ENCODE measurements around the gene LILRA2.
"Not testable (repeated sequence)": the region's sequence is repeated elsewhere in the genome, so short reads cannot be mapped to it uniquely, and the experiment has no call there.

The LILRA2 gene

GRCh38 chr19:54594737-54595136 lies 21.1 kb downstream of the LILRA2 start:
- H3K79me2 ChIP-seq (ENCODE audit: insufficient read depth, low read length) = no peaks in the 10 kb centered on the region
- peaks cover 6% of the 10 kb centered on the region for H3K9me3 ChIP-seq (ENCODE audit: insufficient read depth, low read length, severe bottlenecking)
- TF ChIP-seq, protein P1, sequence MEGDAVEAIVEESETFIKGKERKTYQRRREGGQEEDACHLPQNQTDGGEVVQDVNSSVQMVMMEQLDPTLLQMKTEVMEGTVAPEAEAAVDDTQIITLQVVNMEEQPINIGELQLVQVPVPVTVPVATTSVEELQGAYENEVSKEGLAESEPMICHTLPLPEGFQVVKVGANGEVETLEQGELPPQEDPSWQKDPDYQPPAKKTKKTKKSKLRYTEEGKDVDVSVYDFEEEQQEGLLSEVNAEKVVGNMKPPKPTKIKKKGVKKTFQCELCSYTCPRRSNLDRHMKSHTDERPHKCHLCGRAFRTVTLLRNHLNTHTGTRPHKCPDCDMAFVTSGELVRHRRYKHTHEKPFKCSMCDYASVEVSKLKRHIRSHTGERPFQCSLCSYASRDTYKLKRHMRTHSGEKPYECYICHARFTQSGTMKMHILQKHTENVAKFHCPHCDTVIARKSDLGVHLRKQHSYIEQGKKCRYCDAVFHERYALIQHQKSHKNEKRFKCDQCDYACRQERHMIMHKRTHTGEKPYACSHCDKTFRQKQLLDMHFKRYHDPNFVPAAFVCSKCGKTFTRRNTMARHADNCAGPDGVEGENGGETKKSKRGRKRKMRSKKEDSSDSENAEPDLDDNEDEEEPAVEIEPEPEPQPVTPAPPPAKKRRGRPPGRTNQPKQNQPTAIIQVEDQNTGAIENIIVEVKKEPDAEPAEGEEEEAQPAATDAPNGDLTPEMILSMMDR (IDR thresholded peaks at IDR 0.05; ENCODE audit: borderline replicate concordance, extremely low read depth, low read length, poor library complexity, severe bottlenecking) = no peak
- H3K27ac ChIP-seq (ENCODE audit: low read length) = no peak overlapping the region
- ATAC-seq (ENCODE audit: insufficient read depth, low read depth) (no peak), DNase-seq (no peak)
- no peaks in the 10 kb centered on the region; the same call in 1 of the 2 replicates for H4K20me1 ChIP-seq (ENCODE audit: insufficient read depth, low read length)
- peaks cover 13% of the 10 kb centered on the region for H3K27me3 ChIP-seq (ENCODE audit: insufficient read depth, low read length, poor library complexity)
- no peaks in the 10 kb centered on the region for H3K4me1 ChIP-seq (ENCODE audit: insufficient read depth, low read length)
- no peaks in the 10 kb centered on the region for H3K36me3 ChIP-seq (ENCODE audit: insufficient read depth, low read length)
- no peak overlapping the region for H3K4me2 ChIP-seq (ENCODE audit: insufficient read depth, low read length)
- no peak overlapping the region for H3K9ac ChIP-seq (ENCODE audit: low read depth, low read length)
- no peak overlapping the region for H2AFZ ChIP-seq (ENCODE audit: low read depth, low read length)
- no peak overlapping the region for H3K4me3 ChIP-seq (ENCODE audit: low read depth in 1 of 2, low read length in 2 of 2)

GRCh38 chr19:54595680-54596436 lies 22.3 kb downstream of the LILRA2 start:
- not testable (repeated sequence) for H4K20me1 ChIP-seq (ENCODE audit: insufficient read depth, low read length); H3K4me3 ChIP-seq (ENCODE audit: low read depth in 1 of 2, low read length in 2 of 2); DNase-seq; H3K4me1 ChIP-seq (ENCODE audit: insufficient read depth, low read length); H3K27ac ChIP-seq (ENCODE audit: low read length); ATAC-seq (ENCODE audit: insufficient read depth, low read depth); H2AFZ ChIP-seq (ENCODE audit: low read depth, low read length); H3K79me2 ChIP-seq (ENCODE audit: insufficient read depth, low read length); H3K36me3 ChIP-seq (ENCODE audit: insufficient read depth, low read length); H3K4me2 ChIP-seq (ENCODE audit: insufficient read depth, low read length); H3K9ac ChIP-seq (ENCODE audit: low read depth, low read length); H3K9me3 ChIP-seq (ENCODE audit: insufficient read depth, low read length, severe bottlenecking)
- H3K27me3 ChIP-seq (ENCODE audit: insufficient read depth, low read length, poor library complexity) = peaks cover 13% of the 10 kb centered on the region

DNA sequence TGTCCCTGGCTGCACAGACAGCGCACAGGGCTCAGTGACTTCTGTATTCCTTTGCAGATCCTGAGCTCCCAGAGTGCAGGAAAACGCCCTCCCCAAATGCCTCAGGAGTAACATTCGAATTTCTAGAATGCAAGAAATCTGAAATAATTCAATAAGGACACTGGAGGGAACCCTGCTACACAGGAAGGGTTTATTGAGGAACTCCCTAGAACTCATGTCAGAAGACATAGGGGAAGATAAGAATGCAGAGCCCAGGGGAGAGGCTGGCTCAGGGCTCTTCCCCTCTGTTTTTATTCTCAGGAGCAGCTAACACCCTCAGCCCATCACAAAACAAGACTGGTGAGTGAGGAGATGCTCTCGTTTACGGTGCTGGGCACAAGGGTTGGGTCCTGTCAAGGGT lies 26.6 kb downstream of the LILRA2 start:
- H3K79me2 ChIP-seq (ENCODE audit: insufficient read depth, low read length) = no peaks in the 10 kb centered on the region

DNA sequence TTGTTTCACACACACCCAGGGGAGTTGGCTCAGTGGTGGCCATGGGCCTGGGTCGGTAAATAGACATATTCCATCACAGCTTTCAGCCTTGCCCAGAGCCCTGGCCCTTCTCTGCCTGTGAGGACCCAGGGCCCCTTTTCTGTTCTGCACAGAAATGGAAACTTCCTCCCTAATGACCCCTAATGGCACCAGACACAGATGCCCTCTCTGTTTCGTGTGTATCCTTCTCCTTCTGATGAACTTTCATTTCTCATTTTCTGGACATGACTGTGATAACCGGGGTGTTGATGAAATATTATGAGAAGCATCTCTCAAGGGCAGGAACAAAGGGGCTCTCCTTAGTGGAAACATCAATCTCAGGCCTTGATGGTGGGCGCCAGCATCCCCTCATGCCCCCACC lies 32.6 kb downstream of the LILRA2 start:
- Histone ChIP-seq H2AFZ (ENCODE audit: low read depth, low read length) (no peak overlapping the region), H3K4me2 (ENCODE audit: insufficient read depth, low read length) (no peak overlapping the region), H3K27me3 (ENCODE audit: insufficient read depth, low read length, poor library complexity) (peaks cover 2% of the 10 kb centered on the region), H3K27ac (ENCODE audit: low read length) (no peak overlapping the region), H3K9ac (ENCODE audit: low read depth, low read length) (no peak overlapping the region), H3K4me1 (ENCODE audit: insufficient read depth, low read length) (no peaks in the 10 kb centered on the region), H3K36me3 (ENCODE audit: insufficient read depth, low read length) (no peaks in the 10 kb centered on the region), H4K20me1 (ENCODE audit: insufficient read depth, low read length) (no peaks in the 10 kb centered on the region), H3K79me2 (ENCODE audit: insufficient read depth, low read length) (no peaks in the 10 kb centered on the region), H3K4me3 (ENCODE audit: low read depth in 1 of 2, low read length in 2 of 2) (no peak overlapping the region), H3K9me3 (ENCODE audit: insufficient read depth, low read length, severe bottlenecking) (no peaks in the 10 kb centered on the region)
- no peak for ATAC-seq (ENCODE audit: insufficient read depth, low read depth)
- no peak for DNase-seq
- no peak for TF ChIP-seq EZH2 (IDR thresholded peaks at IDR 0.05; ENCODE audit: borderline replicate concordance, low read depth, low read length, severe bottlenecking)
- TF ChIP-seq, protein P1 (IDR thresholded peaks at IDR 0.05; ENCODE audit: borderline replicate concordance, extremely low read depth, low read length, poor library complexity, severe bottlenecking) = no peak

More for the DNA sequence above, 26.6 kb downstream of the LILRA2 start:
- TF ChIP-seq, protein P1 (IDR thresholded peaks at IDR 0.05; ENCODE audit: borderline replicate concordance, extremely low read depth, low read length, poor library complexity, severe bottlenecking) = no peak
- no peak for TF ChIP-seq EZH2 (IDR thresholded peaks at IDR 0.05; ENCODE audit: borderline replicate concordance, low read depth, low read length, severe bottlenecking)
- no peak overlapping the region for H3K9ac ChIP-seq (ENCODE audit: low read depth, low read length)
- no peaks in the 10 kb centered on the region for H3K36me3 ChIP-seq (ENCODE audit: insufficient read depth, low read length)
- no peak overlapping the region for H3K4me2 ChIP-seq (ENCODE audit: insufficient read depth, low read length)
- peaks cover 10% of the 10 kb centered on the region for H3K27me3 ChIP-seq (ENCODE audit: insufficient read depth, low read length, poor library complexity)
- H2AFZ ChIP-seq (ENCODE audit: low read depth, low read length) = no peak overlapping the region
- H3K4me3 ChIP-seq (ENCODE audit: low read depth in 1 of 2, low read length in 2 of 2) = no peak overlapping the region
- H4K20me1 ChIP-seq (ENCODE audit: insufficient read depth, low read length) = no peaks in the 10 kb centered on the region; the same call in 1 of the 2 replicates
- H3K9me3 ChIP-seq (ENCODE audit: insufficient read depth, low read length, severe bottlenecking) = no peaks in the 10 kb centered on the region
- ATAC-seq (ENCODE audit: insufficient read depth, low read depth) = no peak
- no peak overlapping the region for H3K27ac ChIP-seq (ENCODE audit: low read length)
- no peak for DNase-seq
- H3K4me1 ChIP-seq (ENCODE audit: insufficient read depth, low read length) = no peaks in the 10 kb centered on the region

All from DND-41 (cell line).